ENCODE measurements around the gene DST.

DNA sequence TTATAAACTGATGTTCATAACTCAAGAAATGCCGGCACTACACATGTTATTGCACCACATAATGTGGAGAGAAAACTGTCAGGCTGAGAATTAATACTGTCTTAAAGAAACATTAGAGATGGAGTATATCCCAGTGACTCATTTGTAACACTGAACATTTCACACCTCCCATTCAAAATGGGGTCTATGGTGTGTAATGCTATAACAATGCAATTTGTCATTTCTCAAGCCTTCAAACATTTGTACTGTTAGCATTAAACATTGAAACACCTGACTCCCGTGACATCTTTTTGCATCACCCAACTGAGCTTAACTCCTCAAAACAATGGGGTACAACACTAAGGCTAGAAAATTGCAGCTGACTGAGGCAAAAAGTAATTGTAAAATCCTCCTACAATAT lies 151.7 kb downstream of the DST start:
- TF ChIP-seq EZH2 (IDR thresholded peaks at IDR 0.05; ENCODE audit: borderline replicate concordance, low read depth, low read length, poor library complexity, severe bottlenecking): no peak
- TF ChIP-seq, protein P1, sequence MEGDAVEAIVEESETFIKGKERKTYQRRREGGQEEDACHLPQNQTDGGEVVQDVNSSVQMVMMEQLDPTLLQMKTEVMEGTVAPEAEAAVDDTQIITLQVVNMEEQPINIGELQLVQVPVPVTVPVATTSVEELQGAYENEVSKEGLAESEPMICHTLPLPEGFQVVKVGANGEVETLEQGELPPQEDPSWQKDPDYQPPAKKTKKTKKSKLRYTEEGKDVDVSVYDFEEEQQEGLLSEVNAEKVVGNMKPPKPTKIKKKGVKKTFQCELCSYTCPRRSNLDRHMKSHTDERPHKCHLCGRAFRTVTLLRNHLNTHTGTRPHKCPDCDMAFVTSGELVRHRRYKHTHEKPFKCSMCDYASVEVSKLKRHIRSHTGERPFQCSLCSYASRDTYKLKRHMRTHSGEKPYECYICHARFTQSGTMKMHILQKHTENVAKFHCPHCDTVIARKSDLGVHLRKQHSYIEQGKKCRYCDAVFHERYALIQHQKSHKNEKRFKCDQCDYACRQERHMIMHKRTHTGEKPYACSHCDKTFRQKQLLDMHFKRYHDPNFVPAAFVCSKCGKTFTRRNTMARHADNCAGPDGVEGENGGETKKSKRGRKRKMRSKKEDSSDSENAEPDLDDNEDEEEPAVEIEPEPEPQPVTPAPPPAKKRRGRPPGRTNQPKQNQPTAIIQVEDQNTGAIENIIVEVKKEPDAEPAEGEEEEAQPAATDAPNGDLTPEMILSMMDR (conservative IDR thresholded peaks at IDR 0.05; ENCODE audit: low read depth, low read length): no peak
